K562 (cell line): Measurements from ENCODE around the gene ZEB2. TPM values are rescaled to one million over a fixed set of nuclear protein-coding genes. Genes with fewer than 3 reads are reported as not detected.

Source experiments
- CHD4 ChIP-seq: fragments of 200-600 bp; sonication (generic); IDR thresholded peaks from 3 replicates; pipeline ENCODE4 v1.6.1; 2012; ENCODE audit warnings: low read depth, mild to moderate bottlenecking, mixed read lengths, low read length, inconsistent platforms; ENCODE audit not compliant: insufficient read depth, insufficient replicate concordance, poor library complexity, severe bottlenecking
- DNMT1 ChIP-seq: fragments of 450-650 bp; IDR thresholded peaks from 2 replicates; pipeline ENCODE4 v1.6.1; 2016; ENCODE audit warnings: antibody characterized with exemption, mild to moderate bottlenecking
- FOXP1 ChIP-seq: sonication (generic); formaldehyde crosslinking; IDR thresholded peaks from 2 replicates; pipeline ENCODE4 v1.8.0; 2022; ENCODE audit warnings: mild to moderate bottlenecking, missing genetic modification reagents
- HINFP ChIP-seq: fragments of 450-650 bp; conservative IDR thresholded peaks from 2 replicates; pipeline ENCODE4 v1.6.1; 2016; ENCODE audit warnings: missing genetic modification characterization, low read depth, mild to moderate bottlenecking, control low read depth, missing compliant biosample characterization
- MCM2 ChIP-seq: fragments of 450-650 bp; IDR thresholded peaks from 2 replicates; pipeline ENCODE4 v1.6.1; 2017; ENCODE audit warnings: low read depth, mild to moderate bottlenecking
- MIER1 ChIP-seq: fragments of 450-650 bp; IDR thresholded peaks from 2 replicates; pipeline ENCODE4 v1.6.1; 2016; ENCODE audit warnings: antibody characterized with exemption, mild to moderate bottlenecking, low read depth
- PML ChIP-seq: IDR thresholded peaks from 2 replicates; pipeline ENCODE4 v1.6.1; 2012; ENCODE audit warnings: low read length, inconsistent platforms
- POLR2G ChIP-seq: fragments of 200-400 bp; formaldehyde crosslinking; IDR thresholded peaks from 2 replicates; pipeline ENCODE4 v1.6.1; 2017; ENCODE audit warnings: low read depth, mild to moderate bottlenecking, antibody characterized with exemption, low read length, moderate library complexity
- PRPF4 ChIP-seq: fragments of 200-400 bp; formaldehyde crosslinking; IDR thresholded peaks from one replicate; pipeline ENCODE4 v1.6.1; 2017; ENCODE audit warnings: low read length, low read depth, mild to moderate bottlenecking; ENCODE audit not compliant: insufficient read depth, poor library complexity, severe bottlenecking
- SMAD4 ChIP-seq: fragments of 250-450 bp; sonication (Bioruptor Pico); conservative IDR thresholded peaks from 2 replicates; pipeline ENCODE4 v1.8.0; 2021; ENCODE audit warnings: inconsistent platforms, mild to moderate bottlenecking, moderate library complexity
- SP1 ChIP-seq: sonication (generic); formaldehyde crosslinking; IDR thresholded peaks from 2 replicates; pipeline ENCODE4 v1.8.1; 2022; ENCODE audit warnings: mild to moderate bottlenecking, missing genetic modification reagents
- SUPT5H ChIP-seq: fragments of 450-650 bp; IDR thresholded peaks from 2 replicates; pipeline ENCODE4 v1.6.1; 2016
- ZBTB7A ChIP-seq: IDR thresholded peaks from 2 replicates; pipeline ENCODE4 v1.6.1; 2011; ENCODE audit warnings: low read depth, mild to moderate bottlenecking, low read length, moderate library complexity, borderline replicate concordance; ENCODE audit not compliant: control insufficient read depth
- ZNF3 ChIP-seq: fragments of 250-450 bp; sonication (Bioruptor Pico); IDR thresholded peaks from 2 replicates; pipeline ENCODE4 v1.5.0; 2021; ENCODE audit warnings: mild to moderate bottlenecking, moderate library complexity
- ZNF347 ChIP-seq: fragments of 450-650 bp; formaldehyde crosslinking; IDR thresholded peaks from 2 replicates; pipeline ENCODE4 v1.4.0; 2020; ENCODE audit warnings: low read depth, mild to moderate bottlenecking, moderate library complexity
- ZNF407 ChIP-seq: fragments of 450-650 bp; IDR thresholded peaks from 2 replicates; pipeline ENCODE4 v1.6.1; 2016; ENCODE audit warnings: low read depth
- polyA plus RNA-seq, 8 experiments: library from polyadenylated mRNA; depleted of rRNA in 4 of 8; stranded (reverse) in 5 of 8; unstranded in 3 of 8; fragments of >200 nt; fragmentation: Nextera tagmentation in 2 of 8; fragmentation: Illumina TruSeq in 1 of 8; extraction: Ambion mirVana in 2 of 8; extraction: Trizol in 1 of 8; gene quantifications; 2 replicates each; pipeline versions ENCODE4 v1.2.1 to v1.2.3, GENCODE V29; 2011 to 2014; ENCODE audit warnings: inconsistent platforms in 1 of 8, missing spikeins in 1 of 8
- total RNA-seq, 7 experiments: library from RNA; depleted of rRNA in 6 of 7; stranded (reverse); fragments of >200 nt in 6 of 7; fragmentation: Illumina TruSeq in 2 of 7; extraction: Trizol in 2 of 7; gene quantifications; 2 replicates each; pipeline versions ENCODE4 v1.2.1 to v1.2.3, GENCODE V29; 2011 to 2021; ENCODE audit warnings: low replicate concordance in 1 of 7
- TF ChIP-seq, protein P1 (sequence below), 2 experiments: IDR thresholded peaks; 2 replicates each; pipeline ENCODE4 v1.6.1; 2011; ENCODE audit warnings: borderline replicate concordance in 1 of 2, control low read depth in 1 of 2, low read depth in 1 of 2, low read length in 1 of 2, mild to moderate bottlenecking in 1 of 2, mixed read lengths in 1 of 2, moderate library complexity in 1 of 2; ENCODE audit not compliant: insufficient read depth in 1 of 2, insufficient read length in 1 of 2, poor library complexity in 1 of 2, severe bottlenecking in 1 of 2; ENCODE audit errors: extremely low read depth in 1 of 2

The ZEB2 gene
- total and polyA plus RNA-seq, 9 of the 15 experiments (the other 6 are each of a cell fraction or from before 2014, with no cell fraction given) = 15.1 to 113 (median 72.3) TPM

GRCh38 chr2:144358979-144359541 lies 160.9 kb downstream of the ZEB2 start (continued):
- no peak for TF ChIP-seq ZBTB7A
- TF ChIP-seq FOXP1 (CRISPR knock-in tag) = no peak
- no peak for TF ChIP-seq SP1 (CRISPR knock-in tag)
- no peak for TF ChIP-seq PRPF4
- TF ChIP-seq POLR2G = no peak
- TF ChIP-seq MIER1 = peak; percentile 29; the same call in 1 of the 2 replicates
- TF ChIP-seq ZNF347 (CRISPR knock-in tag) = no peak
- TF ChIP-seq, protein P1, sequence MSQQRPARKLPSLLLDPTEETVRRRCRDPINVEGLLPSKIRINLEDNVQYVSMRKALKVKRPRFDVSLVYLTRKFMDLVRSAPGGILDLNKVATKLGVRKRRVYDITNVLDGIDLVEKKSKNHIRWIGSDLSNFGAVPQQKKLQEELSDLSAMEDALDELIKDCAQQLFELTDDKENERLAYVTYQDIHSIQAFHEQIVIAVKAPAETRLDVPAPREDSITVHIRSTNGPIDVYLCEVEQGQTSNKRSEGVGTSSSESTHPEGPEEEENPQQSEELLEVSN (IDR thresholded peaks at IDR 0.05; ENCODE audit: borderline replicate concordance in 1 of 2, extremely low read depth in 1 of 2, insufficient read depth in 1 of 2, insufficient read length in 1 of 2, low read depth in 1 of 2, low read length in 1 of 2, poor library complexity in 1 of 2, severe bottlenecking in 1 of 2) = no peak
- no peak for TF ChIP-seq DNMT1
- TF ChIP-seq ZNF3 = peak; percentile 29; the same call in 1 of the 2 replicates
- TF ChIP-seq ZNF407 = no peak
- no peak for TF ChIP-seq MCM2
- no peak for TF ChIP-seq SMAD4
- TF ChIP-seq HINFP (tag) = peak; percentile 70
- TF ChIP-seq PML = peak; percentile 98
- TF ChIP-seq CHD4 = no peak
- TF ChIP-seq SUPT5H = peak; percentile 87
